ENCODE measurements around the gene GAREM1.

DNA sequence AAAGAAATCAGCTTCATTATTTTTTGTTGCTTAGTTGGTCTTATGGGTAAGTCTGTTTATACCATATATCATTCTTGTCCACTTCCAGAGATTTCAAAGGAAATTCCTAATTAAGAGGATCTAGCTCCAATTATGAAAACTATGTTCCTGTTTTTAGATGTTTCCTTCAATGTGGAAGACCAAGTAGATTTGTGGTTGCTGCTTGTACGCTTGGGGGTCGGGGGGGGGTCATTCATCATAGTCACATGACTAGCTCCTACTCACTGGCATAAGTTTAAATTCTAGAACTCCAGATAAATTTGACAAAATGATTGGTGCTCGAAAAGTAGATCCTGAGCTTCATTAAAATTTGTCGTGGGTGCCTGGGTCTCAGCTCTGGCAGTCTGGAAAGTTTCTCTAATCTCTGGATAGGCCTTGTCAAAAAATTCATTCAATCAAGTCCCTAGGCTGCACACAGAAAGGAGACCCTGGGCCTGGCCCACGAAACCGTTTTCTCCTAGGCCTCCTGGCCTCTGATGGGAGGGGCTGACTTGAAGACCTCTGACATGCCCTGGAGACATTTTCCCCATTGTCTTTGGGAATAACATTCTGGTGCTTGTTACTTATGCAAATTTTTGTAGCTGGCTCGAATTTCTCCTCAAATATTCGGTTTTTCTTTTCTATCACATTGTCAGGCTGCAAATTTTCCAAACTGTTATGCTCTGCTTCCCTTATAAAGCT is 218.4 kb downstream of the GAREM1 start:
- TF ChIP-seq CTCF (IDR thresholded peaks at IDR 0.05; ENCODE audit: insufficient read depth, low read depth, low read length) (no peak), EZH2 (IDR thresholded peaks at IDR 0.05; ENCODE audit: insufficient read depth, low read length) (no peak)

Measured in astrocyte (in vitro differentiated cells and primary cell).